ENCODE measurements around the gene IZUMO1.

DNA sequence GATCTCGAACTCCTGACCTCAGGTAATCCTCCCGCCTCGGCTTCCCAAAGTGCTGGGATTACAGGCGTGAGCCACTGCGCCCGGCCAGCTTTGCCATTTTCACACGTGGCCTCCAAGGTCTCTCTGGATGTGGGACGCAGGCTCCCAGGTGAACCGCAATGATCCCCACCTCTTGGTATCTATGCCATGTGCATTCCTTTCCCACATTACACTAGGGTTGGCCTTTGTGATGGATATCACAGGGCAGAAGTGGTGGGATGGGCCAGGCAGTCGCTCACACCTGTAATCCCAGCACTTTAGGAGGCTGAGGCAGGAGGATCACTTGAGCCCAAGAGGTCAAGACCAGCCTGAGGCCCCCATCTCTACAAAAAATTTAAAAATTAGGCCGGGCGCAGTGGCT, 31.0 kb upstream of the IZUMO1 start:
- TF ChIP-seq, protein P1, sequence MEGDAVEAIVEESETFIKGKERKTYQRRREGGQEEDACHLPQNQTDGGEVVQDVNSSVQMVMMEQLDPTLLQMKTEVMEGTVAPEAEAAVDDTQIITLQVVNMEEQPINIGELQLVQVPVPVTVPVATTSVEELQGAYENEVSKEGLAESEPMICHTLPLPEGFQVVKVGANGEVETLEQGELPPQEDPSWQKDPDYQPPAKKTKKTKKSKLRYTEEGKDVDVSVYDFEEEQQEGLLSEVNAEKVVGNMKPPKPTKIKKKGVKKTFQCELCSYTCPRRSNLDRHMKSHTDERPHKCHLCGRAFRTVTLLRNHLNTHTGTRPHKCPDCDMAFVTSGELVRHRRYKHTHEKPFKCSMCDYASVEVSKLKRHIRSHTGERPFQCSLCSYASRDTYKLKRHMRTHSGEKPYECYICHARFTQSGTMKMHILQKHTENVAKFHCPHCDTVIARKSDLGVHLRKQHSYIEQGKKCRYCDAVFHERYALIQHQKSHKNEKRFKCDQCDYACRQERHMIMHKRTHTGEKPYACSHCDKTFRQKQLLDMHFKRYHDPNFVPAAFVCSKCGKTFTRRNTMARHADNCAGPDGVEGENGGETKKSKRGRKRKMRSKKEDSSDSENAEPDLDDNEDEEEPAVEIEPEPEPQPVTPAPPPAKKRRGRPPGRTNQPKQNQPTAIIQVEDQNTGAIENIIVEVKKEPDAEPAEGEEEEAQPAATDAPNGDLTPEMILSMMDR (conservative IDR thresholded peaks at IDR 0.05; ENCODE audit: low read depth, low read length): no peak
- TF ChIP-seq EZH2 (IDR thresholded peaks at IDR 0.05; ENCODE audit: borderline replicate concordance, low read depth, low read length, poor library complexity, severe bottlenecking): no peak
